Activated T-cell treated with anti-CD3 and anti-CD28 coated beads, Interleukin-2, amount 50 U/mL, for 4 hours (primary cell): Measurements from ENCODE around the gene VWA2. TPM values are rescaled to one million over a fixed set of nuclear protein-coding genes. Genes with fewer than 3 reads are reported as not detected.

Experiments
- ATAC-seq, 2 donors: fragments of 200-7000 bp; cut with Tn5 transposase; one replicate each; pipeline ENCODE4 v1.10.0; 2021
- DNase-seq: peaks from one replicate; pipeline ENCODE4 v3.0.0-alpha.2; 2020
- H3K27me3 Mint-ChIP-seq: one replicate; pipeline ENCODE4 v1.8.0; 2021; ENCODE audit warnings: low read depth, mixed read lengths
- H3K36me3 Mint-ChIP-seq: one replicate; pipeline ENCODE4 v1.8.0; 2022; ENCODE audit warnings: mixed read lengths; ENCODE audit not compliant: insufficient read depth
- H3K4me1 Mint-ChIP-seq: one replicate; pipeline ENCODE4 v1.8.0; 2021; ENCODE audit warnings: low read depth, mixed read lengths
- H3K4me3 Mint-ChIP-seq: one replicate; pipeline ENCODE4 v1.8.0; 2021; ENCODE audit warnings: mild to moderate bottlenecking, moderate library complexity, mixed read lengths
- H3K9me3 Mint-ChIP-seq: one replicate; pipeline ENCODE4 v1.8.0; 2021; ENCODE audit warnings: mixed read lengths
- total RNA-seq, 3 donors: library from RNA; stranded (reverse); gene quantifications; one replicate each; pipeline ENCODE4 v1.2.1, GENCODE V29; 2021

The VWA2 gene
- total RNA-seq, 3 donors from 2014 or later = not detected

- Mint-ChIP-seq H3K36me3 (no peaks in the 10 kb centered on the region), H3K9me3 (no peaks in the 10 kb centered on the region), H3K4me3 (no peak overlapping the region), H3K4me1 (no peaks in the 10 kb centered on the region), H3K27me3 (peaks cover 4% of the 10 kb centered on the region)
- no peak for ATAC-seq
- no peak for DNase-seq
Measured at GRCh38 chr10:114276066-114276465, 37.0 kb downstream of the VWA2 start.

GRCh38 chr10:114276671-114277070 lies 37.6 kb downstream of the VWA2 start:
- H3K27me3 Mint-ChIP-seq = peaks cover 4% of the 10 kb centered on the region
- no peak for ATAC-seq

GRCh38 chr10:114278140-114278883 lies 39.3 kb downstream of the VWA2 start:
- ATAC-seq (no peak), DNase-seq (no peak)
- Mint-ChIP-seq H3K27me3 (peaks cover 2% of the 10 kb centered on the region), H3K4me3 (no peak overlapping the region), H3K9me3 (no peaks in the 10 kb centered on the region), H3K36me3 (no peaks in the 10 kb centered on the region), H3K4me1 (no peaks in the 10 kb centered on the region)

More at GRCh38 chr10:114276671-114277070, 37.6 kb downstream of the VWA2 start:
- Mint-ChIP-seq H3K9me3 (no peaks in the 10 kb centered on the region), H3K4me1 (no peaks in the 10 kb centered on the region), H3K4me3 (no peak overlapping the region), H3K36me3 (no peaks in the 10 kb centered on the region)
- DNase-seq = no peak

GRCh38 chr10:114278884-114279191 lies 39.8 kb downstream of the VWA2 start:
- no peaks in the 10 kb centered on the region for H3K9me3 Mint-ChIP-seq
- DNase-seq = no peak
- H3K4me3 Mint-ChIP-seq = no peak overlapping the region
- no peaks in the 10 kb centered on the region for H3K36me3 Mint-ChIP-seq
- H3K27me3 Mint-ChIP-seq = peaks cover 2% of the 10 kb centered on the region
- H3K4me1 Mint-ChIP-seq = no peaks in the 10 kb centered on the region
- no peak for ATAC-seq

- Mint-ChIP-seq H3K27me3 (peaks cover 2% of the 10 kb centered on the region), H3K4me3 (no peak overlapping the region), H3K9me3 (no peaks in the 10 kb centered on the region), H3K4me1 (no peaks in the 10 kb centered on the region), H3K36me3 (no peaks in the 10 kb centered on the region)
- no peak for DNase-seq
- no peak for ATAC-seq
Measured at GRCh38 chr10:114279289-114279688, 40.2 kb downstream of the VWA2 start.

- ATAC-seq = no peak
- Mint-ChIP-seq H3K27me3 (peaks cover 2% of the 10 kb centered on the region), H3K9me3 (no peaks in the 10 kb centered on the region), H3K36me3 (no peaks in the 10 kb centered on the region), H3K4me1 (no peaks in the 10 kb centered on the region), H3K4me3 (no peak overlapping the region)
- no peak for DNase-seq
Measured at GRCh38 chr10:114279901-114280644, 41.0 kb downstream of the VWA2 start.

- Mint-ChIP-seq H3K27me3 (peaks cover 2% of the 10 kb centered on the region), H3K4me1 (no peaks in the 10 kb centered on the region), H3K36me3 (no peaks in the 10 kb centered on the region), H3K9me3 (no peaks in the 10 kb centered on the region), H3K4me3 (no peak overlapping the region)
- no peak for DNase-seq
- ATAC-seq = no peak
Measured at GRCh38 chr10:114281006-114281405, 42.0 kb downstream of the VWA2 start.

- no peak for ATAC-seq
- Mint-ChIP-seq H3K4me1 (no peaks in the 10 kb centered on the region), H3K4me3 (no peak overlapping the region), H3K9me3 (no peaks in the 10 kb centered on the region), H3K36me3 (no peaks in the 10 kb centered on the region), H3K27me3 (peaks cover 2% of the 10 kb centered on the region)
- DNase-seq = no peak
Measured at GRCh38 chr10:114281461-114281860, 42.4 kb downstream of the VWA2 start.

- no peak overlapping the region for H3K4me3 Mint-ChIP-seq
- H3K4me1 Mint-ChIP-seq = no peaks in the 10 kb centered on the region
- no peak for ATAC-seq
- H3K36me3 Mint-ChIP-seq = no peaks in the 10 kb centered on the region
- no peaks in the 10 kb centered on the region for H3K9me3 Mint-ChIP-seq
- H3K27me3 Mint-ChIP-seq = peaks cover 2% of the 10 kb centered on the region
- DNase-seq = no peak
Measured at GRCh38 chr10:114282526-114282925, 43.5 kb downstream of the VWA2 start.

GRCh38 chr10:114283091-114283490 lies 44.0 kb downstream of the VWA2 start:
- no peaks in the 10 kb centered on the region for H3K4me1 Mint-ChIP-seq
- no peaks in the 10 kb centered on the region for H3K36me3 Mint-ChIP-seq
- no peak for DNase-seq
- ATAC-seq = no peak
- H3K4me3 Mint-ChIP-seq = no peak overlapping the region
- H3K27me3 Mint-ChIP-seq = peaks cover 2% of the 10 kb centered on the region
- H3K9me3 Mint-ChIP-seq = no peaks in the 10 kb centered on the region

- ATAC-seq (no peak), DNase-seq (no peak)
- Mint-ChIP-seq H3K4me1 (no peaks in the 10 kb centered on the region), H3K27me3 (peaks cover 2% of the 10 kb centered on the region), H3K9me3 (no peaks in the 10 kb centered on the region), H3K4me3 (no peak overlapping the region), H3K36me3 (no peaks in the 10 kb centered on the region)
Measured at GRCh38 chr10:114283535-114284234, 44.6 kb downstream of the VWA2 start.

GRCh38 chr10:114284346-114285071 lies 45.5 kb downstream of the VWA2 start:
- H3K9me3 Mint-ChIP-seq = no peaks in the 10 kb centered on the region
- no peak for ATAC-seq
- H3K4me3 Mint-ChIP-seq = no peak overlapping the region
- no peaks in the 10 kb centered on the region for H3K4me1 Mint-ChIP-seq
- DNase-seq = no peak
- no peaks in the 10 kb centered on the region for H3K36me3 Mint-ChIP-seq
- no peaks in the 10 kb centered on the region for H3K27me3 Mint-ChIP-seq

- DNase-seq = no peak
- no peak overlapping the region for H3K4me3 Mint-ChIP-seq
- H3K4me1 Mint-ChIP-seq = no peaks in the 10 kb centered on the region
- no peaks in the 10 kb centered on the region for H3K27me3 Mint-ChIP-seq
- no peaks in the 10 kb centered on the region for H3K36me3 Mint-ChIP-seq
- ATAC-seq = no peak
- H3K9me3 Mint-ChIP-seq = no peaks in the 10 kb centered on the region
Measured at GRCh38 chr10:114285961-114286441, 46.9 kb downstream of the VWA2 start.

GRCh38 chr10:114286921-114287320 lies 47.9 kb downstream of the VWA2 start:
- DNase-seq (no peak), ATAC-seq (no peak)
- no peaks in the 10 kb centered on the region for H3K36me3 Mint-ChIP-seq
- no peak overlapping the region for H3K4me3 Mint-ChIP-seq
- no peaks in the 10 kb centered on the region for H3K4me1 Mint-ChIP-seq
- H3K9me3 Mint-ChIP-seq = no peaks in the 10 kb centered on the region
- no peaks in the 10 kb centered on the region for H3K27me3 Mint-ChIP-seq
